NCI-H748 (cell line): ENCODE data around the gene P2RX3.
"Not testable (repeated sequence)": the region's sequence is repeated elsewhere in the genome, so short reads cannot be mapped to it uniquely, and the experiment has no call there.

Experiments used
- DNase-seq: peaks from one replicate; lab custom pipeline; 2025; ENCODE audit not compliant: unreplicated experiment; lab: John Stamatoyannopoulos, UW

The P2RX3 gene

DNA sequence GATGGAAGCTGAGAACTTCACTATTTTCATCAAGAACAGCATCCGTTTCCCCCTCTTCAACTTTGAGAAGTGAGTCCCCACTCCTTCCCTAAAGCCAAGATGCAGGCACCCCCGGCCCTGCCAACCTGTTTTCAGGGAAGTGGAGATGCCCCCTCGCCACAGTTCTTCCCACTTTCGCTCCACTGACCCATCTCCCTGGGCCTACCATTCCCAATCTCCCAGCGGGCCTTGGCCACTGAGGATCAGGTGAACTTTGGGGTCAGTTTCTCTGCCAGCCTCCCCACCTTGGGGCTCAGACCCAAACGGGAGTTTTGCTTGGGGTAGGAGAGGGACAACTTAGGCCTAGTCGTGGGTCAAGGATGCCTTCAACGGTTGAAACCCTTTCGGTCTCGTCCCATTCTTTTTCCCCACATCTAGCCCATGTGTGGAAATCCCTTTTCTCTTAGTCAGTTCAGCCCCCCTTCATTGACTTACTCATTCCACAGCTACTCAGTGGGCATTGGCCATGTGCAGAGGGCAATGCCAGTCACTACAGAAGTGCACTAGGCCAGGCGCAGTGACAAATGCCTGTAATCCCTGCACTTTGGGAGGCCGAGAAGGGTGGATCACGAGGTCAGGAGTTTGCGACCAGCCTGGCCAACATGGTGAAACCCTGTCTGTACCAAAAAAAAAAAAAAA lies 10.6 kb downstream of the P2RX3 start:
- DNase-seq, result no peak

DNA sequence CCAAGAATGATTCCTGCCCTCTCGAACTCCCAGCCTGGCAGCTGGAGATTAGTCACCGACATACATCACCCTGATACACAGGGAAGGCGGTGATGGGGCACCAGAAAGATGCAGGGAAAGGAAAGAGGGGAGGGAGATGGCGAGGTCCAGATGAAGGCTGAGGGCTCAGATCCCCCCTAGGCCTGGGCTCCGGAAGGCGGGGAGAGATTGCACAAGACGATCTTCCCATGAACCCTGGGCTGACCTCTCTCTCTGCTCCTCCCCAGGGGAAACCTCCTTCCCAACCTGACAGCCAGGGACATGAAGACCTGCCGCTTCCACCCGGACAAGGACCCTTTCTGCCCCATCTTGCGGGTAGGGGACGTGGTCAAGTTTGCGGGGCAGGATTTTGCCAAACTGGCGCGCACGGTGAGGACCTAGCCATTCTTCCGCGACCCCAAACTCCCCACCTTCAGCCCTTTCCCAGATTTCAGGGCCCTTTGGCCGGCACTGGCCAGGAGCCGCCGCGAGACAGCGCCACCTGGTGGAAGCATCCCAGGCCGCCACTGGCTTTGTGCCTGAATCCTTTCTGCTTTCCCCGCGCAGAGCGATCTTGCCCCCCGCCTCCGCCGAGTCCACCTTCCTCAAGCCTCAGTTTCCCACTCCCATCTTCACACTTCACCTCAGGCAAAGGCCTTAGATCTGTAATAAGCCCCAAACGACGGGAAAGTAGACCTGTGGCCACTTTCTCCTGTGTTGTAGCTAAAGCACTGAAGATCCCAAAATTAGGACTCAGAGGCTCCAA lies 11.5 kb downstream of the P2RX3 start:
- peak; percentile 54 for DNase-seq

DNA sequence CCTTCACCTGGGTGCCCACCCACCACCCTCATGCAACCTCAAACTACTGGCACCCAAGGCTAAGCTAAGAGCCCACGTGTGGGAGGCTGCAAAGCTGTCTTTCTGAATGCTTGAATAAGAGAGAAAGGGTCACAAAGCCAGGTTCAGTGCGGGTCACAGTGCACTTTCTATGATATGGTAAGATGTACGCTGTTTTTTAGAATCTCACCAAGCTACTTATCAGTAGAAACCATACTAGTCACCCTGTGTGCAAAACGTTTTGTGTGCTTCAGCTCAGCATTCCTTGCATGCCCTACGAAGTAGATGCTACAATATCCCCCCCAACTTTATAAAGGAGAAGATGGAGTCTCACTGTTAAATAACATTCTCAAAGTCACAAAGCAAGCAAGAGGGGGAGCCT lies 14.9 kb downstream of the P2RX3 start:
- no peak for DNase-seq

GRCh38 chr11:57353446-57353845 lies 15.3 kb downstream of the P2RX3 start:
- no peak for DNase-seq

GRCh38 chr11:57353852-57354251 lies 15.7 kb downstream of the P2RX3 start:
- DNase-seq, result no peak

GRCh38 chr11:57354699-57355098 lies 16.5 kb downstream of the P2RX3 start:
- DNase-seq, result no peak

- DNase-seq, result no peak
Measured at GRCh38 chr11:57356268-57356667, 18.1 kb downstream of the P2RX3 start.

DNA sequence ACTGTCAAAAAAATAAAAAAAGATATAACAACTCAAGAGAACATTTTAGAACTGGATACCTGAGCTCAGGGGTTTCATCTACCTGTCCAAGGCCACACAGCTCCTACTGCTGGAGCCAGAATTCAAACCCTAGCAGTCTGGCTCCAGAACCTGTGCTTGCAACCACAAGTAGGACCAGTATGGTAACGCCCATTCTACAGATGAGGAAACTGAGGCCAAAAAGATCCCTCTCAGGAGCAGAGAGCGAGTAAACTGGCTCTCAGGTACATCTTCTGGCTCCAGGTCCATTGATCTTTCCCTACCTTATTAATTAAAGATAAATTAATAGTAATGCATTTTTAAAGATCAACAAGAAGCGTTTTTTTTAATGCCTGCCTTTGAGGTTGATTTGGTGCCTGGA lies 19.2 kb downstream of the P2RX3 start:
- DNase-seq, result no peak

DNA sequence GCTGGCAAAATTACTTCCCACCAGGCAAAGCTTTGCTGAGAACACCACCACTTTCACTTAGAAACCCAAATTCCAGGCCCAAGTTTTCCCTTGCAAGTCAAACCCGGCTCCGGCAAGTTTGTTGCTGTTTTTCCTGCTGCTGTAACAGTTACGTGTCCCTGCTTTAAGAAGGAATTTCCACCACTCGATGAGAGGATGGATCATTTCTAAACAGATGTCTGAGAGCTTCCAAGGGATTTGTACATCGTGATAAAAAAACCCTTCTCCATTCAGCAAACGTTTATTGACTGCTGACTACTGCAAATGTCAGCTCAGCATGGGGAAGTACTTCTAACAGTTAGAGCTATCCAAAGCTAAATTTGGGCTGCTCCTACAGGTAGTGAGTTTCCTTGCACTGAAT lies 19.7 kb downstream of the P2RX3 start:
- DNase-seq, result no peak

DNA sequence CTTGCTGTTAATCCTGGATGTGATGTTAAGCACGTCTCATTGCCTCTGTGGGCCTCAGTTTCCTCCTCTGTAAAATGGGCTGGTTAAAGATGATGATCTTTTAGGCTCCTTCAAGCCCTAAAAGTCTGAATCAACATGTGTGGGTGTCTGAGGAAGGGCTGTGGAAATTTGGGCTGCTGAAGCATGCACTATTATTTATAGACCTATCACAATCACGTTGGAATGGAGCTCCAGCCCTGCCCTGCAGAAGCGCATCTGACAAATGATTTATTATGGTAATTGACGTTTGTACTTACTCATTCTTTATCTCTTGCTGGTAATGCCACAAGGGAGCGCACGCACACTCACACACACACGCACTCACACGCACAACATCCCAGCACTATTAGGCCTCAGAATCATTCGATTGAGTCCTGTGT lies 20.4 kb downstream of the P2RX3 start:
- no peak for DNase-seq

- DNase-seq, result no peak
Measured at GRCh38 chr11:57358991-57359390, 20.8 kb downstream of the P2RX3 start.

DNA sequence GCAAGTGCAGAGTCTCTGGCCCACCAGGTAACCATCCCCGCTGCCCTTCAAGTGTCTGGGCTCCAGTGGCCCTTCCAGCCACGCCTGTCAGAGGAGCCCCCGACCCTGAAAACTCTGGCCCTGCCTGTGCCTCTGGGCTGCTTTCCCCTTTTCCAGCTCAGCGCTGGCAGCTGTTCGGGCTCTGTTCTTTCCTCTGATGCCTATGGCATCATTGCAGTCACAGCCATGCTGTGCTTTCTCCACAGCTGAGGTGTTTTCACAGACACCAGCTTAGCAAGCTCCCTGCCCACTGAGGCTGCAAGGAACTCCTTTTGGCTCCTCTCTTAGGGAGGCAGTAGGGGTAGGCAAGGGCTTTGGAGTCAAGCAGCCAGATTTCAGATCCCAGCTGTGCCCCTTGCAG lies 21.2 kb downstream of the P2RX3 start:
- DNase-seq, result no peak

GRCh38 chr11:57359896-57360690 lies 21.9 kb downstream of the P2RX3 start:
- no peak for DNase-seq

GRCh38 chr11:57360991-57361390 lies 22.8 kb downstream of the P2RX3 start:
- DNase-seq, result no peak

DNA sequence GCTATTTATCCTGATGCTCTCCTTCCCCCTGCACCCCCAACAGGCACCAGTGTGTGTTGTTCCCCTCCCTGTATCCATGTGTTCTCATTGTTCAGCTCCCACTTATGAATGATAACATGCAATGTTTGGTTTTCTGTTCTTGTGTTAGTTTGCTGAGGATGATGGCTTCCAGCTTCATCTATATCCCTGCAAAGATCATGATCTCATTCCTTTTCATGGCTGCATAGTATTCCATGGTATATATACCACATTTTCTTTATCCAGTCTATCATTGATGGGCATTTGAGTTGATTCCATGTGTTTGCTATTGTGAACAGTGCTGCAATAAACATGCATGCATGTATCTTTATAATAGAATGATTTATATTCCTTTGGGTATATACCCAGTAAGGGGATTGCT lies 23.3 kb downstream of the P2RX3 start:
- DNase-seq, result not testable (repeated sequence)

- no peak for DNase-seq
Measured at GRCh38 chr11:57361926-57362325, 23.8 kb downstream of the P2RX3 start.

DNA sequence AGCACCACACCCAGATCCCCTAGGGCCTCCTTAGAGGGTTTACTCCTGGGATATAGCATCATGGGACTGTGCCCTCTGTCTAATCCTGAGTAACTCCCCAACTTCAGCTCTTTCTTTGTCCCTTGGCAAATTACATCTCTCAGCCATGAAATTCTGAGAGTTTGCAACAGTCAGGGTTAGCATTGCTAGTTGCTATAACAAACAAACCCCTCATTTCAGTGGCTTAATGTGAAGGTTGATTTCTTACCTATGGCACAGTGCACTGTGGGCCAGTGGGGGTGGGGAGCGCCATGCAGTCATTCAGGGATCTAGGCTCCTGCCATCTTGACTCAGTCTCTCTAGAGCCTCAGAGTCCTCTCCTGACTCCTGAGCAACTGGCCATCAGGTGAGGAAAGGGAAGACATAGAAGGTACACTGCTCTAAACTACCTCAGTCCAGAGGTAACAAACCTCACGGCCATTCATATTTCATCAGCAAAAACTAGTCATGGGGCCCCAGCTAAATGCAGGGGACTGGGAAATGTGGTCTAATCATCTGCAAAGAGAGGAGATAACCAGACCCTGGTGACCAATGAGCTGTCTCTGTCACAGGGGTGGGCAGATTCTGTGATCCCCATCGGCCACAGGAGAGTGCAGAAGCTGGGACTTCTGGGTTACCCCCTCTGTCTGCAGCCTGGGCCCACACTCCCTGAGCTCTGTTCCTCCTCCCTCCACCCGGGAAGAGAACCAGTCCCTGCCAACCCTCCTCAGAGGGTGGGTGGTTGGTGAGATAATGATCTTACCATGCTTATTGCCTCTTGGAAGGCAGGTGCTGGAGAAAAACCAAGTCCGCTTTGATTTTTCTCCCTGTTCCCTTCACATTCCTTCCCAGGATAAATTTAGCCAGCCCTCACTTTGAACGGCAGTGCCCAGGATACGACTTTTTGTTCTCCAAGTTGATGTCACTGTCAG lies 25.3 kb downstream of the P2RX3 start:
- no peak for DNase-seq

GRCh38 chr11:57364851-57365660 lies 26.9 kb downstream of the P2RX3 start:
- DNase-seq, result peak; percentile 13

GRCh38 chr11:57368106-57368844 lies 30.1 kb downstream of the P2RX3 start:
- DNase-seq, result no peak
